SH-SY5Y (cell line): Measurements from ENCODE around the gene WDR37.

ENCODE experiments used
- GATA2 ChIP-seq: IDR thresholded peaks from 2 replicates; pipeline ENCODE4 v1.6.1; 2011; ENCODE audit warnings: mild to moderate bottlenecking, low read depth, low read length
- GATA3 ChIP-seq: IDR thresholded peaks from 2 replicates; pipeline ENCODE4 v1.6.1; 2011; ENCODE audit warnings: low read depth, mild to moderate bottlenecking, low read length, moderate library complexity

DNA sequence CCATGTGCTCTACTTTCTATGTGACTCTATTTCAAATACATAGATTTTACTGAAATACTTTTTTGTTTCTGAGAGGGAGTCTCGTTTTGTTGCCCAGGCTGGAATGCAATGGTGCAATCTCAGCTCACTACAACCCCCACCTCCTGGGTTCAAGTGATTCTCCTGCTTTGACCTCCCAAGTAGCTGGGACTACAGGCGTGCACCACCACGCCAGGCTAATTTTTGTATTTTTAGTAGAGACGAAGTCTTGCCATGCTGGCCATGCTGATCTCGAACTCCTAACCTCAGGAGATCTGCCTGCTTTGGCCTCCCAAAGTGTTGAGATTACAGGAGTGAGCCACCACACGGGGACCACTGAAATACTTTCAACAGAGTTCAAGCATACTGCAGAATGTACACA lies 10.8 kb upstream of the WDR37 start:
- no peak for TF ChIP-seq GATA2
- no peak for TF ChIP-seq GATA3
